Sigmoid colon (tissue), 7 donors: Measurements from ENCODE around the gene TRPM4. TPM values are rescaled to one million over a fixed set of nuclear protein-coding genes. Genes with fewer than 3 reads are reported as not detected.

Source experiments
- DNase-seq: peaks from one replicate; pipeline ENCODE4 v3.0.0-alpha.2; 2019
- H3K27ac ChIP-seq, 4 donors: fragments of 200-600 bp; sonication (generic); one replicate each; pipeline ENCODE4 v1.5.1; 2016 to 2019; ENCODE audit warnings: mild to moderate bottlenecking in 1 of 4
- H3K27me3 ChIP-seq, 3 donors: fragments of 200-600 bp; sonication (generic); one replicate each; pipeline ENCODE4 v1.5.1; 2019; ENCODE audit warnings: mild to moderate bottlenecking in 1 of 3
- H3K36me3 ChIP-seq, 4 donors: fragments of 200-600 bp; sonication (generic); one replicate each; pipeline ENCODE4 v1.5.1; 2016 to 2019
- H3K4me1 ChIP-seq, 4 donors: fragments of 200-600 bp; sonication (generic); one replicate each; pipeline ENCODE4 v1.5.1; 2017 to 2019
- H3K4me3 ChIP-seq, 4 donors: fragments of 200-600 bp; sonication (generic); one replicate each; pipeline ENCODE4 v1.5.1; 2017 to 2019; ENCODE audit warnings: mild to moderate bottlenecking in 2 of 4, moderate library complexity in 1 of 4
- H3K9me3 ChIP-seq, 4 donors: fragments of 200-600 bp in 3 of 4; sonication (generic) in 3 of 4; one replicate each; pipeline versions ENCODE4 v1.5.1 to v1.6.1; 2013 to 2019
- CTCF ChIP-seq, 4 experiments: fragments of 450-650 bp in 3 of 4; fragments of 200-600 bp in 1 of 4; IDR thresholded peaks; one replicate each; pipeline ENCODE4 v1.5.1; 2016 to 2019; ENCODE audit warnings: antibody characterized with exemption in 4 of 4, mild to moderate bottlenecking in 3 of 4, moderate library complexity in 2 of 4
- EP300 ChIP-seq, 4 donors: sonication (generic); formaldehyde crosslinking; IDR thresholded peaks; one replicate each; pipeline ENCODE4 v1.6.1; 2017; ENCODE audit warnings: antibody characterized with exemption in 4 of 4
- POLR2A ChIP-seq, 2 donors: fragments of 450-650 bp; IDR thresholded peaks; one replicate each; pipeline ENCODE4 v1.6.1; 2016; ENCODE audit warnings: antibody characterized with exemption in 2 of 2, mild to moderate bottlenecking in 2 of 2, moderate library complexity in 2 of 2
- POLR2AphosphoS5 ChIP-seq, 4 donors: sonication (generic); formaldehyde crosslinking; IDR thresholded peaks; one replicate each; pipeline ENCODE4 v1.6.1; 2017; ENCODE audit warnings: antibody characterized with exemption in 4 of 4
- WGBS, 2 donors: extraction: QIAGEN DNeasy Blood & Tissue Kit; methylation state at CpG; one replicate each; pipeline ENCODE4 v1.1.7; 2013; 5-methylcytosine and 5-hydroxymethylcytosine counted together
- intact Hi-C: fragments of 100-400 bp; cut with DNase I; formaldehyde crosslinking; loops from one replicate; pipeline ENCODE4 v1.15.1; 2023
- polyA plus RNA-seq, 3 donors: library from polyadenylated mRNA; stranded (reverse); fragments of 200-250 nt; gene quantifications; one replicate each; pipeline ENCODE4 v1.2.3, GENCODE V29; 2013
- total RNA-seq, 4 donors: library from RNA; depleted of rRNA; stranded (reverse); fragments of >200 nt; gene quantifications; one replicate each; pipeline ENCODE4 v1.1.0, GENCODE V29; 2016
- donor health status: healthy with polysubstance abuse.
- donor health status: Bipolar disorder and iron deficiency.
- donor health status: healthy.

TRPM4 gene
- total and polyA plus RNA-seq, 7 donors, result 7.9 to 166 (median 18.0) TPM

- intact Hi-C loops, result no loop called here
- WGBS, 2 donors, result 19 to 21% methylated on average over 49 of the region's 49 CpGs
- TF ChIP-seq EP300 (IDR thresholded peaks at IDR 0.05), result no peak
- TF ChIP-seq CTCF (IDR thresholded peaks at IDR 0.05), result no peak
- no peak for TF ChIP-seq POLR2AphosphoS5 (IDR thresholded peaks at IDR 0.05)
- no peak for TF ChIP-seq POLR2A (IDR thresholded peaks at IDR 0.05)
Observed at GRCh38 chr19:49132974-49133609, 24.5 kb upstream of the TRPM4 start.

GRCh38 chr19:49133621-49134454 lies 23.8 kb upstream of the TRPM4 start:
- Histone ChIP-seq H3K27ac (peak overlapping the region in 3 of 4 donors; percentile 10 to 56 (median 48)), H3K4me1 (peaks cover 0 to 23% (median 16%) of the 10 kb centered on the region in 4 donors), H3K27me3 (peaks cover 7 to 23% (median 18%) of the 10 kb centered on the region in 3 donors), H3K36me3 (no peaks in the 10 kb centered on the region), H3K4me3 (peak overlapping the region in 3 of 4 donors; percentile 5 to 29 (median 25)), H3K9me3 (no peaks in the 10 kb centered on the region)
- intact Hi-C loops, result no loop called here
- DNase-seq, result peak; percentile 81
- 22 to 63% methylated on average over 42 of the region's 42 CpGs for WGBS, 2 donors
- no peak for TF ChIP-seq CTCF (IDR thresholded peaks at IDR 0.05)
- TF ChIP-seq EP300 (IDR thresholded peaks at IDR 0.05), result no peak
- no peak for TF ChIP-seq POLR2AphosphoS5 (IDR thresholded peaks at IDR 0.05)
- no peak for TF ChIP-seq POLR2A (IDR thresholded peaks at IDR 0.05)

More at GRCh38 chr19:49132974-49133609, 24.5 kb upstream of the TRPM4 start:
- H3K4me1 ChIP-seq, result peaks cover 0 to 30% (median 23%) of the 10 kb centered on the region in 4 donors
- peaks cover 7 to 23% (median 18%) of the 10 kb centered on the region in 3 donors for H3K27me3 ChIP-seq
- H3K36me3 ChIP-seq, result no peaks in the 10 kb centered on the region
- DNase-seq, result no peak
- H3K27ac ChIP-seq, result peak overlapping the region in 3 of 4 donors; percentile 10 to 56 (median 48)
- no peaks in the 10 kb centered on the region for H3K9me3 ChIP-seq
- peak overlapping the region in 3 of 4 donors; percentile 5 to 29 (median 25) for H3K4me3 ChIP-seq

- Histone ChIP-seq H3K4me3 (no peak overlapping the region), H3K27ac (peak overlapping the region in 1 of 4 donors; percentile 74), H3K36me3 (no peaks in the 10 kb centered on the region), H3K9me3 (no peaks in the 10 kb centered on the region), H3K4me1 (peaks cover 0 to 18% (median 16%) of the 10 kb centered on the region in 4 donors), H3K27me3 (peaks cover 7 to 23% (median 18%) of the 10 kb centered on the region in 3 donors)
- TF ChIP-seq EP300 (IDR thresholded peaks at IDR 0.05) (no peak), CTCF (IDR thresholded peaks at IDR 0.05) (no peak), POLR2A (IDR thresholded peaks at IDR 0.05) (no peak), POLR2AphosphoS5 (IDR thresholded peaks at IDR 0.05) (no peak)
- intact Hi-C loops, result no loop called here
- 88 to 96% methylated on average over 5 of the region's 5 CpGs for WGBS, 2 donors
- no peak for DNase-seq
Observed at GRCh38 chr19:49135686-49136085, 21.9 kb upstream of the TRPM4 start.

- H3K27ac ChIP-seq, result peak overlapping the region in 3 of 4 donors; percentile 30 to 74 (median 45)
- H3K27me3 ChIP-seq, result peaks cover 7 to 23% (median 18%) of the 10 kb centered on the region in 3 donors
- intact Hi-C loops, result no loop called here
- H3K9me3 ChIP-seq, result no peaks in the 10 kb centered on the region
- WGBS, 2 donors, result 69 to 77% methylated on average over 10 of the region's 10 CpGs
- H3K36me3 ChIP-seq, result no peaks in the 10 kb centered on the region
- TF ChIP-seq POLR2AphosphoS5 (IDR thresholded peaks at IDR 0.05) (peak in 1 of 4 donors; percentile 10), CTCF (IDR thresholded peaks at IDR 0.05) (no peak)
- no peak overlapping the region for H3K4me3 ChIP-seq
- DNase-seq, result peak; percentile 88
- H3K4me1 ChIP-seq, result peaks cover 0 to 18% (median 16%) of the 10 kb centered on the region in 4 donors
Observed at GRCh38 chr19:49136771-49137171, 20.8 kb upstream of the TRPM4 start.
